ENCODE measurements around the gene RHCE.
"Not testable (repeated sequence)": the region's sequence is repeated elsewhere in the genome, so short reads cannot be mapped to it uniquely, and the experiment has no call there.

The RHCE gene

DNA sequence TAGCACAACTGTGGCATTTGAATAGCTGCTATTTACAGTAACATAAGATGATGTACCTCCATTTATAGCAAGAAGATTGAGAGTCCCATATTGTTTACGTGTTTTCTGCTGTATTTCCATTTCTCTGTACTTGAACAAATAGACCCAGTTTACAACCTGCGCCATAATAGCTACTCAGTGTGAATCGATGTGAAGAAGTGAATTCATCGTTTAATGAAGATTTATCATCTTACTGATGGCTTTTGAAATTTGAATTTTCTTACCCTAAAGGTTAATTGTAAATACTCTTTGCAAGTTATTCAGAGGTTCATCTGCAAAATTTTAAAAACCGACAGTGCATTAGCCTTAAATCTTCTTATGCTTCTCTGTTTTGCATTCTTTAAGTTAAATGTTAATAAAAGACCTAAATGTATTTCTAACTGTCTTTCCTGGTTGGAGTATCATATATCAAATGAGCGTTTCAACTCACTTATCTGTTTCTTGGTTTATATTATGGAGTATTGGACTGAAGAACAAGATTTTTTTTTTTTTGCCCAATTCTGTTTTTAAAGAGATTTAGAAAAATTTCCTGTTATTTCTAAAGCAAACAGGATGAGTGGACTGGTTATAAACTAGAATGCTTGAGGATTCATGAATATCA is 12.2 kb upstream of the RHCE start:
- no peak for DNase-seq

DNA sequence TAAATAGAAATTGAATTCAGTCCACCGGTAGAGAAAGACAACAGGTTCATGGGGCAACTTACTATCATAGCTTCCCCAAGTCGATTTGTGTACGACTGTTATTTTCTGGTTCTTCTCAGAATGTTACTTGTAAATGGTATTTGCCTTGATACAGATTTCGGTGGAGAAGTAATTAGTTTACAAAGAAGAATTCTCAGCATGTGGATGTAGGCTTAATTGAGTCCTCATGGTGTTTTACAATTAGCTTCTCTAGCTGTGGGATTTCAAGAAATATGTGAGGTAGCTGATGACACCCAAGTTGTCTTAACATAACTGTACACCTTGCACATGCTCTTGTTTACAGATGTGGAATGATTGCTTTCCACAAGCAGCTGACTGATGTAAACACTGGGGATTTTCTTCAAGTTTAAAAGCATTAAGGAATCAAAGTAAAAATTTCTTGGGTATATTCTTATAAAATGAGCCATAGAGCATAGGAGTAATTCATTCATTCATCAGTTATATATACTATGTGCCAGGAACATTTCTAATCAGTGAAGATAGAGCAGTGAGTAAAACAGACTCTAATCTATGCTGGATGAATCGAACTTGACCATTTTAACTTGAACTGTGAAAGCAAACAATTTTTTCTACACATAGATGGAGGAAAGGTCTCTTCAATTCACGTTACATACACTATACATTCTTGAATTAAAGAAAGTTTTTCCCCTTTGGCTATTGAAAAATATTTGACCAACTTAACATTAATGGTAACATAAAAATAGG is 11.5 kb upstream of the RHCE start:
- no peak for DNase-seq

DNA sequence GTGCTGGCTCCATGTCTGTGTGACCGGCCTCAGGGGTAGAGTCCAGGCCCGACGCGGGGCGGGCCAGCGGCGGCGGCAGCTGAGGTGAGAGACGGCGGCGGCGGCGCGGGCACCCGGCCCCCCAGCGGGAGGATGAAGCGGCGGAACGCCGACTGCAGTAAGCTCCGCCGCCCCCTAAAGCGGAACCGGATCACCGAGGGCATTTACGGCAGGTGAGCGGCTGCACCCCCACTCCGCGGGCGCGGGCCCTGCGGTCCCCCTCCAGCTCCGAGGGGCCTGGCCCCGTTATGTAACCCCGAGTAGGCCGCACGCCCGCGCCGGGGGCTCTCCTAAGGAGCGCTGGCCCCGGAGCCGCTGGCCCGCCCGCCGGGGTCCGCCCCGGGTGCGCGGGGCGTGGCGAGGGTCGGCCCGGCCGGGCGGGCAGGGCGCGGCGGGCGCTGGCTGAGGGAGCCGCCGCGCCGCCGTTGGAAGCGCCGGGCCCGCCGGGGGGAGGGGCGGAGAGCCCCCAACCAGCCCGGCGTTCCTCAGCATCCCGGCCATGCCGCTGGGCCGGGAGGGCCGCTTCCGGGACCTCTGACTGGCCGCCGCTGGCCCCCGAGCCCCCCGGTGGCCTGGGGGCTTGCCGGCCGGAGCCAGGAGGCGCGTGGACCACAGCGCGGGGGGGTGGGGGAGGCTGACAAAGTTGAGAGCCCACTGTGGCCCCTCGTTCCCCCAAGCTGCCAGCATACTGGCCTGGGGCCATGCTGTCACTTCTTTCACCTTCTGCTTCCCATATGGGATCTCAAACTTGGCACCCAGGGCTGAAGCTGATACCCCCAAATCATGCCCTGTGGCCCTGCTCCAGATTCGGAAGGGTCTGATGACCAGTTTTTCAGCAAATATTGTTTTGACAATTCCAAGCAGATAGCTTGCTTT is 10.6 kb upstream of the RHCE start:
- DNase-seq = no peak

DNA sequence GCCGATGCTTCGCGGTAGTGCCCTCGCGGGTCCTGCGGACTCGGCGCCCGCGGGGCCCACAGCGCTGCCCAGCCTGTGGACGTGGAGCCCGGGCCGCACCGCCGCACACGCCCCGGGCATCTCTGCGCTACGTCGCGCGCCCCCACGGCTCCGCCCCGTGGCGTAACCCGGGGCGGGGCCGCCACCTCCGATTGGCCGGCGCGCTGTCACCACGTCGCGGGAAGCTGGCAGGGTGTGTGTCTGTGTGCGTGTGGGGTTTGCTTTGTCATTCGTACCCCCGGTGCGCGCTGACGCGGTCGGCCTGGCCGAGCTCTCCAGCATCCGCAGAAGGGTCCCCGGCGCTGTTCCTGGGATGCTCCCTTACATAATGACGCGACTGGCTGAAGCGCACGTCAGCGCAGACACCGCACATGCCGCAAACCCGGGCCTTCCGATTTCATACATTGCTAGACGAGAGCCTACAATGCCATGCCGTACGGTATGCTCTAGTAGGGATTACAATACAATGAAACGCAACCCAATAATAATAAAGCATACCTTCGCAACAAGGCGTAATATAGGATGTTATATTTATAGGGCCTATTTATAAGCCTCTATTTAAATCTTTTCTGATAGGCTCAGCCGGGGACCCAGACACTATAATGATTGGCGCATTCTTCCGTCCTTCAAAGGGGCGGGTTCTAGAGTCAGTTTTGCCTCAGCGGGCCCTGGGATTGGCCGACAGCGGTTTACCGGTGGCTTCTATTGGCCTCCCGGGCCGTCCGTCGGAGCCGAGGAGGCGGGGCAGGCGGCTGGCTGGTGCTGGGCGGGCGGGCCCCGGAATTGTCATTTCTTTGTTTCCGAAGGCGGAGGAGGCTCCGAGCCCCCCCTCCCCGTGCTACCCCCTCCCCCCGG is 9.7 kb upstream of the RHCE start, which contains the start of gene MACO1:
MACO1 (plus strand) TSS at position 825 of the 894 bp plus-strand sequence. CDS start 202 bp downstream, outside the sequence.
- DNase-seq = peak; percentile 92

DNA sequence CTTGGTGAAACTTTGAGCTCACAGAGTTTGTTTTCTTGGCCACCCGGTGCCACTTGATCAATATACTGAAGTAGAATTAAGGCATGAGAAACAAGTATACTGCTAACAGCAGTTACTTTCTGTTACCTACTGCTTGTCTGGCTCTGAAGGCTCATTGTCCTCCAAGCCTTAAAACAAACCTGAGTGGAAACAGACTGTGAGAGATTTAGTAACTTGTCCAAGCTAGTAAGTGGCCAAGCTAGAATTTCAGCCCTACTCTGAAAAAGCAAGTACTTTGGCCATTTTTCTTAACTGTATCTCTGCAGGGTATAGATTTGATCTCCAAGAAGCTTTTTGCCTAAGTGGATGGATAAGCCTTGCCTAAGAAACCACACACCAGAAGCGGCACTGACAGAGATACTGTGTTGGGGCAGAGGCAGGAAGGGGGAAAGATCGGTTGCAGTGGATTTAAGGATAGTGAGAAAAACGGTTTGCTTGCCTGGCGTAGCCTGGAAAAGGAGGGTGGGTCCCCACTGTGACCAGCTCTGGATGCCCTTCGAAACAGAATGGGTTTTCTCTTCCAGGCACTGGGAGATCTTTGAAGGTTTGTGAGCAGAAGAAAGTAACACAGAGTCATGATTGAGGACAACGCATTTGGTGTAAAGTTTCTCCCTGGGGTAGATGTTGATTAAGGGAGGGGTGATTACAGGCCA is 8.0 kb upstream of the RHCE start:
- no peak for DNase-seq

DNA sequence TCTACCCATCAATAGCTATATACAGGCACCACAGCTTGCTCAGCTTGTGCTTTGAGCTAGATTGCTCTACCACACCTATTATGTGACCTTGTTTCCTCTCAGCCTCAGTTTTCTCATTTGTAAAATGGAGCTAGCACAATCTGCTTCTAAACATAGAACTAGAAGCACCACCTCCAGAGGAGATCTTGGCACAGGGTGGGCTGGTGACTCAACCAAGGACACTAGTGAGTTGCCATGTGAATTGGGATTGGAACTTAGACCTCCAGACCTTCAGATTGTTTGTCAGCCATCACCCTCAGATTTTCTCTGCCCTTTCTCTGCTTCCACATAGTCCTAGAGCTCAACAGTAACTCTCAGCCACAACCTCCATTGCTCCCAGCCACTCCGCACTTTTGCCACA is 7.1 kb upstream of the RHCE start:
- no peak for DNase-seq

DNA sequence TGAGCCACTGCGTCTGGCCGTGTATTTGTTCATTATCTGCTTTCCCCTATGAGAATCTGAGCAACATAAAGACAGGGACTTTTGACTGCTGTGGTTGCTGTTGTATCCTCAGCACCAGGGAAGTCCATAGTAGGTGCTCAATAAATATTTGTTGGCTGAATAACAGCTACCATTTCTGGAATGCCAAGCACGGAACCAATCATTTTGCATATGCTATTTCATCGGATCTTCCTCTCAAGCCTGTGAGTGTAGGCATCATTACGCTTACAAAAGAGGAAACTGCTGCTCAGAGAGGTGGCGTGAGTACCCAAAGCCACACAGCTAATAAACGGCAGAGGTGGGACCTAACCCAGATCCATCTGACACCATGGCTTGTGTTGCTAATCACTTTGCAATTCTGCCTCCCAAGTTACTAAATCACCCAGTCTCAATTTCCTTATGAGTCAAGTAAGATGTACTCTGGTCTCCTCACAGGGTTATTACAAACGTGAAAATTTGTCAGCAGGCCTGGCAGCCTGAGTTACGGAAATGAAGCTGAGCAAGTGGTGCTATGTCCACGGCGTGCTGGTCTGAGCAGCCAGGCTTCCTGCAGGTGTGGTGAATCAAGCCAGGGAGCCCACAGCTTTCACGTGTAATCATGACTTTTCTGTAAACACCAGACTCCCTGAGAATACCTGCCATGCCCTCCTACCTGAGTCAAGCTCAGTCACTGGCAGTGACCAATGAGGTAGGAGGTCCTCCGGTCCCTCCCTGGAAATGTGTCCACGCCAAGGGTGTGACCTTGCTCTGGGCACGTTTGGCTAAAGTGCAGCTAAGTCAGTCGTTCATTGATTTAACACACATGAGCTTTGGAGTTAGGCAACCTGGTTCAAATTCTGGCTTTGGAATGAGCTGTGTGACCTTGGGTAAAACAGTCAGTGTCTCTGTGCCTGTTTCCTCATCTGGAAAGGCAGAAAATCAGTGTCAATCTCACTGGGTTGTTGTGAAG is 4.8 kb upstream of the RHCE start:
- DNase-seq = no peak

DNA sequence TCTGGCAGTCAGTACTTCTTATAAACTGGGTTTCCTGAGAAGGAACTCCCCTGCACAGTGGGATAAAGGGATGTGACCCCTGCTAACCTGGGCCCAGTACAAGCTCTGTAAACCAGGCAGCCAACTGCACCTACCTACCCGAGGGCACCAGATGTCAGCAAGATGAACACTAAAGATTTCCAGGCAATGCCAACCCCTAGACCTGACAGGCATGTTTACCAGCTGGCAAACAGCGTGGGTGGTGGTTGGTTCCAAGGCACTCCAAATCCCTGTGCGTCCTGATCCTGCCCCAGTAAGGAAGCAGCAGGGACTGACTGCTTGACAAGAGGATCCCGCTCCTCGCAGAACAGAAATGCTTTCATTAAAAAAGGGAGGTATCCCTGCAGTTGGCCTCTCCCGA is 2.6 kb upstream of the RHCE start:
- not testable (repeated sequence) for DNase-seq

DNA sequence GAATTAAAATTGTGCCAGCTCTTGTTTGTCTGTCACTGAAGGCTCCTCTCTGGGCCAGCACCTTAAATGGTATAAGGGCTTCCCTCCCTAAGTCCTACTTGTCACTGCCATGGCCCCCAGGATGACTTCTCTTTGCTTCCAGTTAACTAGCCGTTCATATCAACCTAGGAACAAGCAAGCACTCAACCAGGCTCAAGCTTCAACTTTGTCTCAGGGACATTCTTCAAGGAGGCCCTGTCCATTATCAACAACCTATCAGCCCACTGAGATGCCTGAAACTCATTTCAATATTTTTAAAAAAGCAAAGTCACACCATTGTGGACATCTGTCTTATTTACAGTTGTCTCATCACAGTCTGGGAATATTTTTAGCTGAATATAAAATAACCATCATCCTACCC is 1.3 kb downstream of the RHCE start:
- DNase-seq = not testable (repeated sequence)

DNA sequence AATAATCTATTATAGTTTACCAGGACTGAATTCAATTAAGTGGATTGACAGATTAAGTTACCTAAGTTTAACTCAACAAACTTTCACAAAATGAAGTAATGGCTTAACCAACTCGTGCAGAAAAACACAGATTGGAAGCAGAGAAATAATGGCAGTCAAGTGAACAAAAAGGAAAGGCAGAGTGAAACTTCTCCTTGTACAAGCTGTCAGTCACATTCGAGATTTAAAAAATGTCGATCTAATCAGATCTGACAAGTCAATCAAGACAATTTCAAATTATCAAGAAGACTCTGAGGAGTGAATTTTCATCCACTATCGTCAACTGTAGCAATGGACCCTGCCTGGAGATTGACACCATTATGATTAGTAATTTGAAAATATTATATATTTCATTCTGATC is 3.3 kb downstream of the RHCE start:
- DNase-seq = not testable (repeated sequence)

DNA sequence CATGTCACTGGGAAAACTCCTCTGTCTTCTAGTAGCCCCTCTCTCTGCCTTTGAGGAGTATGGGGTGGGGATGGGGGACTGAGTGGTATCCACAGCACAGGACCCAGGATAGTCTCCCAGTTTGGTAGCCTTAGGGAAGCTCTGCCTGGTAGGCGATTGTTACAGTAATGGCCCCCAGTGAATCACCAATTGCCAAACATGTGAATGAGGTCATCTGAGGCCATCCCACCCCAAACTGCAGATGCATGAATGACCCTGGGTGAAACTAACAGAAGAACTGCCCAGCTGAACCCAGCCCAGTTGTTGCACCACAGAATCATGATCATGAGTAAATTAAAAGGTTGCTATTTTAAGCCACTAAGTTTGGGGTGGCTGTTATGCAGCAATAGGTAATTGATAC is 6.0 kb downstream of the RHCE start:
- DNase-seq = not testable (repeated sequence)

DNA sequence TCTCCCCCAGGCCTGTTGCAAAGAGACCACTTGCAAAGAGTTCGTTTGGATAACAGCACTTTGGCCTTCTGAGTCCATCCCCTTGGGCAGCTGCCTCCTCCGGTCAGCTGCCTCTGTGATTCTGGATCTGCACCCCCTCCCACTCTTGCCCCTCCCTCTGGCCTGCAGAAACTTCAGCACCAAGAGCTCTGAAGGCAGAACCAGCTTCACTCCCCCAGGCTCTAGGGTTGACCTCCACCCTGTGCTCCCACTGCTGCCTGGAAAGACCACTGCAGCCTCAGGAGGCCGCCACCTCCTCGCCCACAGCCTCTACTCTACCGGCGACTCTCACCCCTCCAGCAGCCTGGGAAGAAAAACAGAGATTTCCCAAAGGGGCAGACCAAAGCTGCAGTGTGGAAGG is 6.5 kb downstream of the RHCE start:
- not testable (repeated sequence) for DNase-seq

DNA sequence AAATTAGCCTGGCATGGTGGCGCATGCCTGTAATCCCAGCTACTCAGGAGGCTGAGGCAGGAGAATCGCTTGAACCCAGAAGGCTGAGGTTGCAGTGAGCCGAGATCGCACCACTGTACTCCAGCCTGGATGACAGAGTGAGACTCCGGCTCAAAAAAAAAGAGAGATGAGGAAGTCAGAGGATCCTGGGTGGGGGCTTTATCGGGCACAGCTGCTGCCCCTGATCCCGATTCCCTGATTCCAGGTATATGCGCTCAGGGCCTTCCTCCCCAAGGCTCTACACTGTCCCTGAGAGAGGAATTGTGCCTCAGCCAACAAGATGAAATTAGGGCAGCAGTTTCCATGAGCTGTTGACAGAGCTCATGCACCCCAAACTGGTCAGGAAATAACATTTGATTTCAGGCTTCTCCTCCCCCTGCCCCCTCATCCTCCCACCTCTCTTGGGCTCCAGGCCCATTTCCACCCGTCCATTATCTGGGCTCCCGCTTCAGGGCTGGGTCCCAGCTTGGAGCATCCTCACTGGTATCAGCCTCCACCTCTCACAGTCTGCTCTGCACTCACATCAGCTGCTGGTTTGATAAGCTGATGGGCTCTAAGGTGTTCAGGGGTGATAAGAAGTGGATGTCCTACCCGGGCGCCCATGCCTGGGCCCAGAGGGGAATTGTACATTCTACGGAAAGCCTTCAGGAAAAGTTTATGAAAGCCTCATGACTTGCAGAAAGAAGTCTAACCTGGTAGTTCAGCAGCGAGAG is 7.6 kb downstream of the RHCE start:
- not testable (repeated sequence) for DNase-seq

DNA sequence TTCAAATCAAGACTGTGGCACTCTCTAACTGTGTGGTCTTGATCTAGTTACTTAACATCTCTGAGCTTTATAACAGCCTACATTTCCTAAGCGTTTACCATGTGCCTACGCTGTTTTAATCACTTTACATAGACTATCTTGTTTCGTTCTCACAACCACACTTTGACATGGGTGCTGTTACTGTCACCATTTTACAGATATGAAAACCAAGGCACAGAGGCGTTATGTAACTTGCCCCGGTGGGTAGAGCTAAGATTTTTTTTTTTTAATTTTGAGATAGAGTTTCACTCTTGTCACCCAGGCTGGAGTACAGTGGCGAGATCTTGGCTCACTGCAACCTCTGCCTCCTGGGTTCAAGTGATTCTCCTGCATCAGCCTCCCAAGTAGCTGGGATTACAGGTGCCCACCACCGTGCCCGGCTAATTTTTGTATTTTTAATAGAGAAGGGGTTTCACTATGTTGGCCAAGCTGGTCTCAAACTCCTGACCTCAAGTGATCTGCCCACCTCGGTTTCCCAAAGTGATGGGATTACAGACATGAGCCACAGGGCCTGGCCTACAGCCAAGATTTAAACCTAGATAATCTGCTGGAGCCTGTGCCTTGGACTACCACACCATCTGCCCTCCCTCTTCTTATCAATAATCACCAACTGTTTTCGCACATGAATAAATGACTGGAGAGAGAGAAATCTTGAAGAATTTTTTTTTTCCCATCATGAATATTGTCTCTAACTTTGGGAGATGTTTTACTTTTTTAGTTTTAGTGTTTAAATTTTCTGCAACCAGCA is 10.8 kb downstream of the RHCE start:
- DNase-seq = not testable (repeated sequence)

DNA sequence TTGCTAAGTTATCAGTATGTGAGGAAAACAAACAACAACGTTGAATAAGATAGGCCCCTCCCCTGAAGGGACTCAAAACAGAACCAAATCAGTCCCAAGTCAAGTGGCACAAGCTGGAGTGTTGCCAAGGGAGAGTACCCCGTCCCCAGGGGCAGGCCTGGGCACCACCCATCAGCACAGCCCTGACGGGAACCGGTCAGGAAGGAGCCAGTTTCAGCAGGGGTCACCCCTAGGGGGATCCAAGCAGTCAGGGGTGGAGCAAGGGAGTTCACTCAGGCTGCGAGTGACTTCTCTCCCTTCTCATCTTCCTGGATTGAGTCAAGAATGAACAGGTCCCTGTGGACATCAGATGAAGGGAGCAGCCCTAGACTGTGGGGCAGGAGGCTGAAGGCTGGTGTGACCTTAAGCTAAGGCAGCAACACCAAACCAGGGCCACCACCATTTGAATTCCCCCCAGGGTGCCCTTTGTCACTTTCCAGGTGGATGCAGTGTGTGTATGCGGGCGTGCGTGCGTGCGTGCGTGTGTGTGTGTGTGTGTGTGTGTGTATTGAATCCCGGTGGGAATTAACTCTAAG is 14.8 kb downstream of the RHCE start:
- DNase-seq = not testable (repeated sequence)

DNA sequence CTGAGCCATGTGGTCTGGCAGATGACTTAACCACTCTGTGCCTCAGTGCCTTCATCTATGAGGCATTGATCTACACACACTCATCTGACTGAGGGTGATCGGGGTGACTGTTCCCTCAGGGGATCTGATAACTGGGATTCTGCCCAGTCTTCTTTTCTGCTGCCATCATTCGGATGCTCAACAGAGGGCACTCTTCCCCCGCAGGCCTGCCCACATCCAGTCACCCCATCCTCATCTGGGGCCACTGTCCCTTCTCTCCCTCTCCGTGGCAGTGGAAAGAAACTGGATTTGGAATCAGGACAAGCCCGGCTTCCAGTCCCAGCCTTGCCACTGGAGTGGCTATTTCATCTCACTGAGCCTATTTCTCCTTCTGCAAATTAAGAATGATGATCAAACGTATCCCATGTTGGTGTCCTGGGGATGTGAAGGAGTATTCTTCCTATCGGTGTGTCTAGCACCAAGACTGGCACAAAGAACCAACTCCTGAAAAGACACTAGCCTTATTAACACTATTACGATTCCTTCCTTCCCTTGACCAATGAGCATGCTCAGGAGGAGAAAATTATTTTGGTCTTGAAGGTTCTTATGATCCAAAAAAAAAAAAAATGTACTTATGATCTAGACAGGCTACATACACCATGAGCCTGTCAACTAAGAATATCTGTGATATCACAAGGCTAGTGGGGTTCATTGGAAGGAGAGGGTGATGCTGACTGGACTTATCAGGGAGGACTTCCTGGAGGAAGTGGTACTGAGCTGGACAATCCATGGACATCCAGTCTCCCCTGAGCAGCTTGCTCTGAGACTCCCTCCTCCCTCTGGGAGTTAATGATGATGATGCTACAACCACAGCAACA is 17.4 kb downstream of the RHCE start:
- peak; percentile 1 for DNase-seq

DNA sequence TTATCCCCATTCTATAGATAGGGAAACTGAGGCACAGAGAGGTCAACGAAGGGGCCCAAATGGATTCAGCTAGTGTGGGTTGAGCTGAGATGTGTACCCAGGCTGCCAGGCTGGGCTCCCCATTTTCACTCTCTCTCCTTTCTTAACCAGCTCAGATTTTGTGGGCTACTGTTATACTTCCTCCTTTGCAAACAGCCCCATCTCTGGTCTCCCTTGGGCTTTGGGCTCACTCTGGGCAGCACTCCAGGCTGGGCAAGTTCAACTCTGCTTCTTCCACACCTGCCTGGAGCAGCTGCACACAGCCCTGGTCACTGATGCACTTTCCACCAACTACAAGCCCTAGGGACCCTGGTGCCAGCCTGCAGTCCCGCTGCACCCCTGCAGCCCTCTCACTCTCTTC is 22.5 kb downstream of the RHCE start:
- DNase-seq = not testable (repeated sequence)
